HuH-7 (cell line): ENCODE data around the gene STARD3NL.
"Not testable (repeated sequence)": the region's sequence is repeated elsewhere in the genome, so short reads cannot be mapped to it uniquely, and the experiment has no call there.

Source experiments
- DNase-seq: peaks from one replicate; pipeline ENCODE4 v3.0.0; 2011; ENCODE audit warnings: low spot score

Gene STARD3NL

DNA sequence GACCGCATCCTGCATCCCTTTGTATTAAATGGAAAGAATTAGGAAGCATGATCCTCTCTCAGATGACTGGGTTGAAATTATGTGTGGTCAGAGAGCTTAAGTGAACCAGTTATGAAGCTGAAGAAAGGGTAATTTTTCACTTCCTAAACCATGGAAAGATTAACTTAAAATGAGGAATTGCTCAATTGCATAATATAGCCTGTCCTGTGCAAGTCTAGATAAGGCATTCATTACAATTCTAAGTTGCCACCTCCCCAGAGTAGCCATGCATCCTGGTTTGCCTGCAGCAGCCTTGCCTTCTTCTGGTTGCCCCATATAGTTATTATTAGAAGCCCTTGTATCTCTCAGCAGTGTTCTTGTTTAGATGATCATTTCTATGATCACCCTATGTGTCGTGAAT is 45.3 kb downstream of the STARD3NL start:
- DNase-seq, result no peak

DNA sequence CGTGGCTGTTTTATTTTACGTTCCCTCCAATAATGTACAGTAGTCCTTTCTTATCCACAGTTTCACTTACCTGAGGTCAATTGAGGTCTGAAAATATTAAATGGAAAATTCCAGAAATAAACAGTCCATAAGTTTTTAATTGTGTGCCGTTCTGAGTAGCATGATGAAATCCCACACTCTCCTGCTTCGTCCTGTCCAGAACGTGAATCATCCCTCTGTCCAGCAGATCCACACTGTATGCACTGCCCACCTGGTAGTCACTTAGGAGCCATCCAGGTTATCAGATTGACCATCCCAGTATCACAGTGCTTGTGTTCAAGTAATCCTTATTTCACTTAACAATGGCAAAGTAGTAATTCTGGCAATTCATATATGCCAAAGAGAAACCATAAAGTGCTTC is 46.3 kb downstream of the STARD3NL start:
- DNase-seq, result no peak

DNA sequence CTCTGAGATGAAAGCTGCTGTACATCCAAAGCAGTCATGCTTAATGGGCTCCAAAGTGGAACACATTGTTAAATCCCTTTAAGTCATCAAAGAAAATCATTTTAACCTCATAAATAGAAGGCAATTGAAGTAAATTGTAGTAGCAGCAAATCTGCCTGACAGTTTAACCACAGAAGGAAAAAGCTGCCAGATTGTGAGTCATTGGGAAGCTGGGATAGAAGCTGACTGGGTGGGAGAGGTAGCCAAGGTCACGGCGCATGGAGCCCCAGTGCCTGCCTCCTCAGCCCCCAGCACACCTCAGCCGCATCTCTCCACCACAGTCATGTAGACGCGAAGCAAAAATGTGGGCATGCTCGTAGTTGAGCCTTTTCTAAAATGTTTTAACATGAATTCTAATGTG is 51.3 kb downstream of the STARD3NL start:
- no peak for DNase-seq

DNA sequence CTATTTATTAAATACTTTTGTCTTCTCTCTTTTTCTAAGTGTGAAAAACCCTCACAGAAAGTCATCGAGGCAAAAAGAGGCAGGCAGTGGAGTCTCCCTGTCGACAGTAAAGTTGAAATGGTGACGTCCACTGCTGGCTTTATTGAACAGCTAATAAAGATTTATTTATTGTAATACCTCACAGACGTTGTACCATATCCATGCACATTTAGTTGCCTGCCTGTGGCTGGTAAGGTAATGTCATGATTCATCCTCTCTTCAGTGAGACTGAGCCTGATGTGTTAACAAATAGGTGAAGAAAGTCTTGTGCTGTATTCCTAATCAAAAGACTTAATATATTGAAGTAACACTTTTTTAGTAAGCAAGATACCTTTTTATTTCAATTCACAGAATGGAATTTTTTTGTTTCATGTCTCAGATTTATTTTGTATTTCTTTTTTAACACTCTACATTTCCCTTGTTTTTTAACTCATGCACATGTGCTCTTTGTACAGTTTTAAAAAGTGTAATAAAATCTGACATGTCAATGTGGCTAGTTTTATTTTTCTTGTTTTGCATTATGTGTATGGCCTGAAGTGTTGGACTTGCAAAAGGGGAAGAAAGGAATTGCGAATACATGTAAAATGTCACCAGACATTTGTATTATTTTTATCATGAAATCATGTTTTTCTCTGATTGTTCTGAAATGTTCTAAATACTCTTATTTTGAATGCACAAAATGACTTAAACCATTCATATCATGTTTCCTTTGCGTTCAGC is 52.0 kb downstream of the STARD3NL start:
- DNase-seq, result no peak

DNA sequence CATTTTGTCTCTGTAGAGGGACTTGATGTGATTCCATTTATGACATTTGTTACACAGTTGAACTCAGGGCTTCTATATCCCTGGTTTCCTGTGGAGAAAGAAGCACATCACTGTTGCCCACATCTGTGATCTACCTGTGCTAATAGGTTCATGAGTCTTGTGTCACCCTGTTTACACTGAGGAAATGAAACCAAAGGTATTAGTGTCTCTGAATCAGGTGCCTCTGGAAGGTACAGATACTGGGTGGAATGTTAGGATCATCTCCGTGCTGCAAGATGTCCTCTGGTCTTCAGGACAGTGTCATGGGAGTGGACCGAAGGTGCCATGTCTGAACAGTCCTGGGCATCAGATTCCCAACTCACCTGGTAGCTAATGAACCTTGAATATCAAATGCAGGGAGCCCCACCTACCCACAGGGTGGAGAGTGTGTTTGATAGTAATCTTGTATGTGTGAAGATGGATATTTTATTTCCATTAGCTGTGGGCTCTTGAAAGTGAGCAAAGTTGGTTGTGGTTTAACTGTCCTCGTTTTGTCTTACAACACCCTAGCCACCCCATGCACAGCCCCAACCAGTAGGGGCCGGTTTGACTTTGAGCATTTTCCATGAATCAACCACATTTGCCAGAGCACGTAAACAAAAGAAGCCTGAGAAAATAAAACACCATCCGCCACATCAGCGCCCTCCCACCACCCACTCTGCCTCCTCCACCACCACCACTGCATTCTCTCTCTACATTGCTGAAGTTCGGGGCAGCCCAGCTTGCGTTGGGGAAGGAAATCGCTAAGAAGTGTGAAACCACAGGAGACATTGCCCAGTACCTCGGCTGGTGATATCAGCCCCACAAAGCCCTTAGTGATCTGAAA is 54.7 kb downstream of the STARD3NL start:
- DNase-seq, result no peak

DNA sequence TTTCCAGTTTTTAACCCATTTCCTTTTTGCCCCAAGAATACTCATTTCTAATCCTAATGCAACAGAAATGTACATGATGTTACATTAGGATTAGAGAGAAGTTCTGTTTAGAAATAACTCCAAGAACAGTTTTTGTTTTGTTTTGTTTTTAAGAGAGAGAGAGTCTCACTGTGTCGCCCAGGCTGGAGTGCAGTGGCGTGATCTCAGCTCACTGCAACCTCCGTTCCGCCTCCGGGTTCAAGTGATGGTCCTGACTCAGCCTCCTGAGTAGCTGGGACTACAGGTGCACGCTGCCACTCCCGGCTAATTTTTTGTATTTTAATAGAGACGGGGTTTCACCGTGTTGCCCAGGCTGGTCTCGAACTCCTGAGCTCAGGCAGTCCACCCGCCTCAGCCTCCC is 56.7 kb downstream of the STARD3NL start:
- not testable (repeated sequence) for DNase-seq

DNA sequence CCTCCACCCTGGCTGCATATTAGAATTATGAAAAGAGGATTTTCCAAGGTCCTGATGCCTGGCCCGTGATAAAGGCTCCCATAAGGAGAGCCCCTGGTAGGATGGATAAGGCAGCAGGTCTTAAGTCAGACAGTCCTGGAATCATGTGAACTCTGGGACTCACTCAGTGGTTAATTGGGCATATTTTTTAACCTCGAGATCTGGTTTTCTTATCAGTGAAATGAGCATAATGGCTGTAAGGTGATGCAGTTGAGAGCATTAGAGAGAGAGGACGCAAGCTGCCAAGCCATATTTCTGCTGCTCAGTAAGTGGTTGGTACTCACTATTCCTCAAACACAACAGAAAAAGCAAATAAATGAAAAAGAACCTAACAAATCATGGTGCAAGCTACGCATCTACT is 57.6 kb downstream of the STARD3NL start:
- DNase-seq, result no peak

DNA sequence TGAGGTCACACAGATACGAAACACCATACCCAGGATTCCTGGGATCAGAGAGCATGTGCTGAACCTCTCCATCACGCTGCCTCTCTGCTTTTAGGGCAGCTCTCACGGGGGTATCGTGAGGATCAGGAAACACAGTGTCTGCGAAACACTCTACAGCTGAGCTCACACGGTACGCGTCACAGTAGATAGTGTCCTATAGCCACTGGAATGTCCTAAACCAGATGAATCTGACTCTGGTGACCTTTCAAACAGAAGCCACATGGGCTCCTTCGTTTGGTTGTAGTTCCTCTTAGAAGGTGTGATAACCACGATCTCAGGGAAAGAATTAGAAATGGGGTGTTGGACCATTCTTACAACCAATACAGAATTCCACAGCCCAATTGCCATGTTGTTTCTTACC is 61.1 kb downstream of the STARD3NL start:
- not testable (repeated sequence) for DNase-seq

DNA sequence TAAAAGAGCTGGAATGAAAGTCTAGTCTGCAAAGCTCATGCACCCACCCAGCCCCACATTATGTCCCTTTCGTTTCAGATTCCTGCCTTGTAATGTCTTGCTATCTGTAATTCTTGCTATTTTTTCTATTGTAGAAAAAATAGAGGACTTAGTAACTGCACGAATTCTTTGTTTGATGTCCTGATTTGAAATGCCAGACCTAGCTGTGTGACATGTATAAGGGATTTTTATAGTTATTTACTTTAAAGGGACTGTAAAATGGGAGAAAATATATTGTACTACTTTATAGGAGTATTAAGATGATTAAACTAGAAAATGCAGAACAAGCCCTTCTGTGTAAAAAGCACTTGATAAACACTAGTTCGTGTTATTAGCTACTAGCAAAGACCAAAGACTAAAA is 63.0 kb downstream of the STARD3NL start:
- no peak for DNase-seq

DNA sequence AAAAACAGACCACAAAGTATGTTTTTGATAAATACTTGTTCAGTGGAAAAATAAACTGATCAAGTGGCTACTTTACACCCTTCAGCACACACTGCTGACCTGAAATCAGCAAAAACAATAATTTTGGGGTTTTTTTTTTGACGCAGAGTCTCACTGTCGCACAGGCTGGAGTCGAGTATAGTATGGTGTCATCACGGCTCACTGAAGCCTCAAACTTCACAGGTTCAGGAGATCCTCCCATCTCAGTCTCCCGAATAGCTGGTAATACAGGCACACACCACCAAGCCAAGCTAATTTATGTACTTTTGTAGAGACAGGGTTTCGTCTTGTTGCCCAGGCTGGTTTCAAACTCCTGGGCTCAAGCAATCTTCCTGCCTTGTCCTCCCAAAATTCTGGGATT is 64.8 kb downstream of the STARD3NL start:
- no peak for DNase-seq

DNA sequence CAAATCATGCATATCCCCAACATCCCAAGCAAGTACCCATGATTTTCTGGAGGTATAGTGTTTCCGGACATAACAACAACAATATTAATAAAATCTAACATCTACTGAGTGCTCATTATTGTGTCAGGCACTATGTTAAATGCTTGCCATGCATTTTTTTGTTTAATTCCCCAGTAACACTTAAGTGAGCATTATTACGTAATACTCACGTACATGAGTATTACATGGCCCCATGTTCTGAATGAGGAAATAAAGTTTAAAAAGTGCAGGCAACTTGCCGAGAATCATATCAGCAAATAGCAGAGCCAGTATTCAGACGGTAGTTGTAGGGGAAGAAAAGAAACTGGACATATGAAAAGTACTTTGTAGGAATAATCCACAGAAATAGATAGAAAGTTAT is 65.3 kb downstream of the STARD3NL start:
- DNase-seq, result not testable (repeated sequence)

DNA sequence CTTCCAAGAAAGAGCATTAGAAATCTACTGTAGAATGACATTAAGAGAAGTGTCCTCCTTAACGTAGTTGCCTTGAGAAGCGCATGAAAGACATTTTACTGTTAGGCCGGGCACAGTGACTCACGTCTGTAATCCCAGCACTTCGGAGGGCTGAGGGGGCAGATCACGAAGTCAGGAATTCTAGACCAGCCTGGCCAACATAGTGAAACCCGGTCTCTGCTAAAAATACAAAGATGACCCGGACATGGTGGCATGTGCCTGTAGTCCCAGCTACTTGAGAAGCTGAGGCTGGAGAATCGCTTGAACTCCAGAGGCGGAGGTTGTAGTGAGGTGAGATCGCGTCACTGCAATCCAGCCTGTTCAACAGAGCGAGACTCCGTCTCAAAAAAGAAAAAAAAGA is 66.5 kb downstream of the STARD3NL start:
- DNase-seq, result no peak

DNA sequence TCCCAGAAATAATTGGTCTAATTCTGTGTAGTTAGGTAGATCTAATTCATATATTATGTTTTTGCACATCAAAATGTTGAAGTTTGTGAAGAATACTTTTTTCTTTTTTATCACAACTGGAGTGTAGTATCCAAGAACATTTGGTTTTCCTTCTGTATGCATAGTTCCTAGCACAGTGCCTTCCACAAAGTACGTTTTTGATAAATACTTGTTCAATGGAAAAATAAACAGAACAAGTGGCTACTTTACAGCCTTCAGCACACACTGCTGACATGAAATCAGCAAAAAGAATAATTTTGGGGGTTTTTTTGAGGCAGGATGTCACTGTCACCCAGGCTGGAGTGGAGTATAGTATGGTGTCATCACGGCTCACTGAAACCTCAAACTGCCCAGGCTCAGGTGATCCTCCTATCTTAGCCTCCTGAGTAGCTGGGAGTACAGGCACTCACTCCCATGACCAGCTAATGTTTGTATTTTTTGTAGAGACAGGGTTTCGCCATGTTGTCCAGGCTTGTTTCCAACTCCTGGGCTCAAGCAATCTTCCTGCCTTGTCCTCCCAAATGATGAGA is 67.4 kb downstream of the STARD3NL start:
- DNase-seq, result no peak

DNA sequence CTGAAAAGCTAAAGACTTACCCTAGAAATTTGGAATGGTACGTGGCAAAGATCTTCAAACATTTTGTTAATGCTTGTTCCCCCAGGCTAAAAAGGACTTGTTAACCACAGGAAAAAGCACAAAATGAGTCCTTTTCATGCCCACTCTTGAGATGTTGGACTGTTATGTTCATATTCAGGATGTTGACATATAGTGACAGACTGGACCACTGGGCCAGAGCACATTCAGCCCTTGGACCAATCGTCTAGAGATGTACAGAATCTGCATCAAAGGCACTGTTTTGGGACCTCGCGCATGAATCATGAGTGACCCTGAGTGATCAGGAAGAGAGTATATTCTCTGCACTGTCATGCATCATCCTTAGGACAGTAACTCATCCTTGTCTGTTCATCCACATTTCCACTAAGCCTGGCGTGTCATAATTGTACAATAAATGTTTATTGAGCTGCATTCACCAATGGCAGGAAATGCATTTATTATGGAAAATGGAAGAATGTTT is 70.1 kb downstream of the STARD3NL start:
- no peak for DNase-seq

DNA sequence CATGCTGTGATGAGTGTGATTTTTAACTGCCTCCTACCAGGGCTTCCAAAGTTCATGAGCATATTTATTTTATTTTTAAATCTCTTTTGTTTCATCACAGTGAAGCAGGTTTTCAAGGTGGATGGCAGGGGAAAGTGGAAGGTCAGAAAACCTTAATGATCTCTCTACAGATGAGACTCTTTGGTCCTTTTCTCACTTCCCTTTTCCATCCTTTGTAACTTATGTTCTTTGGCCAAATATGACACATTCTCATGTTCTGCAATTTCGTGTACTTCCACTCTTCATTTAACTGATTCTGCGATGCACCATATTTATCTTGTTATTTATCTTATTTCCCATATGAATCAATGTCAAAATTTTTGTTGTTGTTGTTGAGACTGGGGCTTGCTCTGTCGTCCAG is 71.8 kb downstream of the STARD3NL start:
- DNase-seq, result not testable (repeated sequence)

DNA sequence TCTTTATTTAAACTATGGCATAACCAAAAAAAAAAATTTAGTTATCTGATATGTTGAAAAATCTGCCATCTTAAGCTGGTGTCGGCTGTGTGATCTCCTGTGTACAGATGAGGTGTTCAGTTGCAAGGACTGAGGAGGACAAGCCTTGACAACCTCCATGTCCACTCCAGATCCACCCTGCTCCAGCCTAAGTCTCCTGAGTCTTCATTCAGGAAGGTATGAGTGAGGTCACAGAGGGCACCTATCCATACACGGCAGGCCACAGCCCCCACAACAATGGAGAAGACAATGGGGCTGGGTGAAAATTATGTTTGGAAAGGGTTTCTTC is 79.3 kb downstream of the STARD3NL start:
- no peak for DNase-seq

DNA sequence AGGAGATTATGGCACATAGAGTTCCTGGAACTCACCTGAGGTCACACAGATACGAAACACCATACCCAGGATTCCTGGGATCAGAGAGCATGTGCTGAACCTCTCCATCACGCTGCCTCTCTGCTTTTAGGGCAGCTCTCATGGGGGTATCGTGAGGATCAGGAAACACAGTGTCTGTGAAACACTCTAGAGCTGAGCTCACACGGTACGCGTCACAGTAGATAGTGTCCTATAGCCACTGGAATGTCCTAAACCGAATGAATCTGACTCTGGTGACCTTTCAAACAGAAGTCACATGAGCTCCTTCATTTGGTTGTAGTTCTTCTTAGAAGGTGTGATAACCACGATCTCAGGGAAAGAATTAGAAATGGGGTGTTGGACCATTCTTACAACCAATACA is 81.1 kb downstream of the STARD3NL start:
- DNase-seq, result not testable (repeated sequence)

DNA sequence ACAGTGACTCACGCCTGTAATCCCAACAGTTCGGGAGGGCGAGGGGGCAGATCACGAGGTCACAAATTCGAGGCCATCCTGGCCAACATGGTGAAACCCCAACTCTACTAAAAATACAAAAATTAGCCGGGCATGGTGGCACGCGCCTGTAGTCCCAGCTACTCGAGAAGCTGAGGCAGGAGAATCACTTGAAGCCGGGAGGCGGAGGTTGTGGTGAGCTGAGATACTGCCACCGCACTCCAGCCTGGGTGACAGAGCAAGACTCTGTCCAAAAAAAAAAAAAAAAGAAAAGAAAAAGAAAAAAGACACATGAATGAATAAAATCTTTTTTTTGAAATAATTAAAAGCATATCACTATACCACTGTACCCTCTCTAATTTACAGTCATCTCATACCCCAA is 83.6 kb downstream of the STARD3NL start:
- DNase-seq, result not testable (repeated sequence)

DNA sequence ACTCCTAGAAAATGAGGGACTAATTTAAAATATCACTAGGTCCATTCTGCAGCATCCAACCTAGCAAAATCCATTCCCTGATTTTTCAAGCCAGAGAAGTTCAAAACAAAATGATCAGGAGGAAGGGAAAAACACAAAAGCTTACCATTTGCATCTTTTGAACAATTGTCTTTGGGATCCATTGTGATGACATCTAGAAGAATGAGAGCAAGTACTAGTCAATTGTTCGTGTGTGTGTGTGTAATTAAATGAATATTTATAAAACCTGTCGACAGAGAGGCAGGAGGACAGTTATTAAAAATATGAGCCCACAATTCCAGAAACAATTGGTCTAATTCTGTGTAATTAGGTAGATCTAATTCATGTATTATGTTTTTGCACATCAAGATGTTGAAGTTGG is 84.0 kb downstream of the STARD3NL start:
- DNase-seq, result not testable (repeated sequence)

DNA sequence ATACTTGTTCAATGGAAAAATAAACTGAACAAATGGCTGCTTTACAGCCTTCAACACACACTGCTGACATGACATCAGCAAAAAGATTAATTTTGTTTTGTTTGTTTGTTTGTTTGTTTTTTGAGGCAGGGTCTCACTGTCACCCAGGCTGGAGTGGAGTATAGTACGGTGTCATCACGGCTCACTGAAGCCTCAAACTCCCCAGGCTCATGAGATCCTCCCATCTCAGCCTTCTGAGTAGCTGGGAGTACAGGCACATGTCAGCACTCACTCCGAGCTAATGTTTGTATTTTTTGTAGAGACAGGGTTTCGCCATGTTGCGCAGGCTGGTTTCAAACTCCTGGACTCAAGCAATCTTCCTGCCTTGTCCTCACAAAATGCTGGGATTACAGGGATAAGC is 84.5 kb downstream of the STARD3NL start:
- DNase-seq, result no peak

DNA sequence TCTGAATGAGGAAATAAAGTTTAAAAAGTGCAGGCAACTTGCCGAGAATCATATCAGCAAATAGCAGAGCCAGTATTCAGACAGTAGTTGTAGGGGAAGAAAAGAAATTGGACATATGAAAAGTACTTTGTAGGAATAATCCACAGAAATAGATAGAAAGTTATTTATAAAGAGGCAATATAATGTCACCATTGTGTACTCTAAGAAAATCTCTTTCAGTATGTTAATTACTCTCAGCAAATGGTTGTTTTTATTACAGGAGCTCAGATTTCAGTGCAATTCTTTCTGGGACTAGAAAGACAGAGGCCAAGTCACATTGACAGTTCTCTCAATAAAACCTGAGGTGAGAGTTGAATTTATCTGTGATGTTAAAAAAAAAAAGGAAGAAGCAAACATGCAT is 85.2 kb downstream of the STARD3NL start:
- not testable (repeated sequence) for DNase-seq

DNA sequence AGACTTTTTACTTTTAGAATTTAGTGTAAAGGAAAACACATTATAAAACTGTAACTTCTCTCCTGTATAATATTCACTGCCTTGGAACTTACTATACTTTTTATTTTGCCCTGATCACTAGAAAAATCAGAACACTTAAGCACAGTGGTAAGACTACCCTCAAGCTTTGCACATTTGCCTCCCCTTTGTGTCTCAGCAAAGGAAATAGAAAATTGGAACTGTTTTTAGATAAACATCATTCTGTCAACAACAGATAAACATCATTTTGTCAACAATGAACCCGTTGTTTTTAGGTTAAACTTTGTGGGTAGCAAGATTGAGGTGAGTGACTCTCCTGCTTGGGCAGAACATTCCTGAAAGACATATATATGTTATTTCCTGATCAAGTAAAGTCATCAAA is 86.6 kb downstream of the STARD3NL start:
- DNase-seq, result not testable (repeated sequence)

DNA sequence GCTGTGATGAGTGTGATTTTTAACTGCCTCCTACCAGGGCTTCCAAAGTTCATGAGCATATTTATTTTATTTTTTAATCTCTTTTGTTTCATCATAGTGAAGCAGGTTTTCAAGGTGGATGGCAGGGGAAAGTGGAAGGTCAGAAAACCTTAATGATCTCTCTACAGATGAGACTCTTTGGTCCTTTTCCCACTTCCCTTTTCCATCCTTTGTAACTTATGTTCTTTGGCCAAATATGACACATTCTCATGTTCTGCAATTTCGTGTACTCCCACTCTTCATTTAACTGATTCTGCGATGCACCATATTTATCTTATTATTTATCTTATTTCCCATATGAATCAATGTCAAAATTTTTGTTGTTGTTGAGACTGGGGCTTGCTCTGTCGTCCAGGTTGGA is 87.9 kb downstream of the STARD3NL start:
- not testable (repeated sequence) for DNase-seq
